Pons (tissue), 1 donor: Measurements from ENCODE around the gene TPRG1.
A peak's percentile ranks its signal among the peaks of the same experiment; 100 is the strongest.

Experiments used
- DNase-seq: peaks from one replicate; pipeline ENCODE4 v3.0.0-alpha.2; 2016; ENCODE audit warnings: low spot score

Gene TPRG1, protein sequence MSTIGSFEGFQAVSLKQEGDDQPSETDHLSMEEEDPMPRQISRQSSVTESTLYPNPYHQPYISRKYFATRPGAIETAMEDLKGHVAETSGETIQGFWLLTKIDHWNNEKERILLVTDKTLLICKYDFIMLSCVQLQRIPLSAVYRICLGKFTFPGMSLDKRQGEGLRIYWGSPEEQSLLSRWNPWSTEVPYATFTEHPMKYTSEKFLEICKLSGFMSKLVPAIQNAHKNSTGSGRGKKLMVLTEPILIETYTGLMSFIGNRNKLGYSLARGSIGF

DNA sequence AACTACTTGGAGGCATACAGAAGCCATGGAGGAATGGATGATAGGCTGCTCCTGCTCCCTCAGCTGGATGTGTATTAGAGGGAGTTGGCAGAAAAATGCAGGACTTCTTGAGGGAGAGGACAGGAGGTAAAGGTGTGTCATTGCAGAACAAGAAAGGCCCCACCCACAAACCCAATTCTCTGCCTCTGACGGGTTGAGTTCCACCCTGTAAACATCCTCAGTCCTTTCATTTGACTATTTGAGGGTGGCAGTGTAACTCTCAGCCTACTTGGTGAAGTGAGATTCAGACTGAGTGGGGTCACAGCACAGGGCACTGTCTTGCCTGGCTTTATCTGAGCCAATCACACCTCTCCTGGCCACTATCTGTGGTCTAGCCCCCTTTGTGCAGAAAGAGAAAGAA, at the start of gene TPRG1:
TPRG1 (plus strand) TSS at position 265 of the 400 bp plus-strand sequence. CDS start 35,414 bp downstream, outside the sequence.
- no peak for DNase-seq

DNA sequence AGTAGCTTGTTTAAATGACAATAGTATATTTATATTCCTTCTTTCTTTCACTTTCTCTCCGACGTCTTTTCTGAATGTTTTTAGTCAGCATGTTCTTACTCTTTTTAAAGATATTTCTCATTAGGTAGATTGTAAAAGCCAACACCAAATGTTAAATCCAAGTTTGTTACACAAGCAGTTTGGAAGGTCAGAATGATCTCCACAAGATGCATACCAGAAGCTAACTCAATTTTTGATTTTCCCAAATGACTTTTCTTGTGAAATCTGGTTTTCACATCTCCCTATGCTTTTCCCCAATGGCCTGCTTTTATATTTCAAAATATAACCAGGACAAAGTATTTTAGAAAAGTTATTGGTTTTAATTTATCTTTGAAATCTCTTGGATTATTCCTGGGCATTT, 49.7 kb upstream of the TPRG1 start:
- no peak for DNase-seq

DNA sequence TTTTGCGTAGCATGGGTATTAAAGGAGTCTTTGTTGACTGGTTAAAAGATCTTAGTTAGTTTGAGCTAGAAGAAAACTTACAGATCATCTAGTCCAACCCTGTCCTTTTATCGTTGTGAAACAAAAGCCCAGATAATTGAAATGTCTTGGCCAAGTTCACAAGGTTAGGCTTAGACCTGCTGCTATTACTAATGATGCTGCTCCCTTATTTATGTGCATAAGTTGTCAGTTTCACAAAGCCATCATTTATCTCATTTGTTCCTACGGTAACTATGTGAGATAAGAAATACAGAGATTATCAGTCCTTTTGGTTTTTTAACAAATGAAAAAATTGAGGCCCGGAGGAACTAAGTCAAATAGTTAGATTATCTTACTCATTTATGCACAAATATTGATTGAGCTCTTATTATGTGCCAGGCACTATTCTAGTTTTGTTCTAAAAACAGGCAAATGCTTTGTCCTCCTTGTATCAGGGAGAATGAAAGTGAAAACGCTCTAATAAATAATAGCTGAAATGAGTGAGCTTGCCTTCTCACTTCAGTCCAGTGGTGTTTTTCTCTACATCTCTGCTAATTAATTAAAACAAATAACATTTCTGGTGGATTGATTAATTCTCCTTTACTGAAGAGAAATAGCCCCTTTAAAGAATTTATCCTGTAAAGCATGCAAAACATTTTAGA, 49.1 kb upstream of the TPRG1 start:
- peak; percentile 22 for DNase-seq

DNA sequence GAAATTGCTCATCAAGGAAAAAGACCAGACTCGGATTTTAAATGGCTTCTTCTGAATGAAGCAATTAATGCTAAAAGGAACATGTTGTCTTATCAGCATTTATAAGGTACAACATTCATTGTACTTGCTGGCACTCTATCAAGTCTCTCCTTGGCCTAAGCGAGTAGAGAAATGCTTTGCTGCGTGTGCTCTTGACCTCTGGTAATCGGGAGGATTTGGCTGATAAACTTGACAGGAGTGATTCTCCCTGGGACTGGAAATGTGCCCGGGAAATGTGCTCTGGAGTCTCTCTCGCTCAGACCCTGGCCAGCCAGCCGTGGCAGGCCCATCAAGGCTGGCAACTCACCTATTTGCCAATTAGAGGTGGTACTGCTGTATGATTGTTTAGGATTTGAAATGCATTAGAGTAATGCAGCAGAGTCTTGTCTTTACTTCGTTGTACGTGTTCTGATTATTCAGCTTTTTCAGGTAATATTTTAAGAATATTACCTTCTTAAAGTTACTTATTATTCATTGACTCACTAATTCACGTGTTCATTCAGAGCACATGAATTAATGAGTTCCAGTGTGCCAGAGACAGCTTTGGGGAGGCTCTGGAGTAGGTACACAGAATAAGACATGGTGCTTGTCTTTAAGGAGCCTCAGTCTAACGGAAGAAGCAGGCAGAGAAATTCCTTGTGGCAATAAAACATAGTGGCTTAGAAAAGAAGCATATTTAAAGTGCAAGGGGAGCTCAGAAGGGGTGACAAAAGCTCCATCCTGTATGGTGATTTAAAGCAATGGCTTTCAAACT, 48.0 kb upstream of the TPRG1 start:
- peak; percentile 16 for DNase-seq

DNA sequence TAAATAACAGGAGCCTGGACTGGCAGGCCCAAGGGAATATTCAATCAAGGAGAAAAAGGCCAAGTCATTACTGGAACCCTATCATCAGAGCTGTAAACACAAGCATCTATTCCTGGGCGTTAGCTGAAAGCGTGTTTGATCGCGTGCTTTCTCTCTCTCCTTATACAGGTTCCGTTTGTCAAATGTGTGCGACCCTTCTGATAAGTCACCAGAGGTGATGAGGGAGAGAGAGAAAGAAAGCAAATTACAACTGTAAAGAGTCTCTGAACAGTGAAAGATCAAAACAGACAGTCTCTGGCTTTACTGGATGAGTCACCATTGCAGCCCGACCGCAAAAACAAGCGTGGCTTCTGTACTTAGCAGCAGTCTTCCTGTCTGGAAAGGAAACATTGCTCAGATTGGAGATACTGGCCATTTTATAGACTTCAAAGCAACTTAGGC, 39.5 kb upstream of the TPRG1 start:
- no peak for DNase-seq

DNA sequence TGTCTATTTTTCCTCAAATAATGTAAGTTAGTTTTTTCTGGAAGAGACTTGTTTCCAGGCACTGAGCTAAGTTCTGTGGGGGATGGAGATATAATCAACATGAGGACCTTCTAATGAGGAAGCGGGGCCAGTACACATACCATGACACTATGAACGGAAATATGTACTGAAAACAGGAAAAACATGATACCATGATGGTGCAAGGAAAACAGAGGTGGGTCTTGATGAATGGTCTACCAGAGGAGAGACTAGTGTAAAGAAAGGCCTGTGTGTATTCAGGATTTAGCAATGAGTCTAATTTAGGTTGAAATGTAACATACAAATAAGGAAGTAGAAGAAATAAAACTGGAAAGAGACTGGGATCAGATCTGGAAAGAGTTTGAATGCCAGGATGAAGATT, 38.9 kb upstream of the TPRG1 start:
- DNase-seq = no peak

DNA sequence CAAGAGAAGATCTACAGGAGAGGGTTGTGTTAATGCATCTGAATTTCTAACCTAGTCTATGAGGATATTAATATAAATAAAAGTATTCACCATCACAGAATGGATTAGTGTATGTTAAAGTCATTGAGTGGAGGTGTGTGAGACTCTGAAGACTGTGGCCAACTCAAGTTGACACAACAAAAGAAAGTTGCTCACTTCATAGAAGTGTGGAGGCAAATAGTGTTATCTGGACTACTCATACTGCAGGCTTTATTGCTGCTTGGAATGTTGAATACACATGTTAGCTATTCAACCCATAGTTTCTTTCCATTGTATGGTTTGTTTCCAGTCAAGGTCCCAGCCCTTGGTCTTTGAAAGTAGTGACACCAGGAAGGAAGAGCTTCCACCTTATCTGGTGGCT, 38.0 kb upstream of the TPRG1 start:
- no peak for DNase-seq

DNA sequence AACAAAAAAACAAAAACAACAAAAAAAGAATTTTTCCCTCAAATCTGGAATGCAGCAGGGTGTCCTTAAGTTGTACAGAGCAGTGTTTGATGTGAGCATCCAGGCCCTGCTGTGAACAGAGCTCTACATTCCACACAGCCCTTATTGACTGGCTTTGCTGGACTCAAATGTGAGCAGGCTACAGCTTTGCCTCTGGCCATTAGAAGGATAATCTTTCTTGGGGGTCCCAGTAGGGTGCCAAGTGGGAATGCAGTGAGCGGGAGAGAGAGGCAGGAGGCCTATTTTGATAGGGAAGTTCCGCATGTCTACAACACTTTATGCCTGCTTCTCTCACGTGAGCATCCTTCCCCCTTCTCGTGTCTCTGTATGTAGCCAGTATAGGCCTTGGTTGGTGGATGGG, 34.4 kb upstream of the TPRG1 start:
- DNase-seq = no peak

DNA sequence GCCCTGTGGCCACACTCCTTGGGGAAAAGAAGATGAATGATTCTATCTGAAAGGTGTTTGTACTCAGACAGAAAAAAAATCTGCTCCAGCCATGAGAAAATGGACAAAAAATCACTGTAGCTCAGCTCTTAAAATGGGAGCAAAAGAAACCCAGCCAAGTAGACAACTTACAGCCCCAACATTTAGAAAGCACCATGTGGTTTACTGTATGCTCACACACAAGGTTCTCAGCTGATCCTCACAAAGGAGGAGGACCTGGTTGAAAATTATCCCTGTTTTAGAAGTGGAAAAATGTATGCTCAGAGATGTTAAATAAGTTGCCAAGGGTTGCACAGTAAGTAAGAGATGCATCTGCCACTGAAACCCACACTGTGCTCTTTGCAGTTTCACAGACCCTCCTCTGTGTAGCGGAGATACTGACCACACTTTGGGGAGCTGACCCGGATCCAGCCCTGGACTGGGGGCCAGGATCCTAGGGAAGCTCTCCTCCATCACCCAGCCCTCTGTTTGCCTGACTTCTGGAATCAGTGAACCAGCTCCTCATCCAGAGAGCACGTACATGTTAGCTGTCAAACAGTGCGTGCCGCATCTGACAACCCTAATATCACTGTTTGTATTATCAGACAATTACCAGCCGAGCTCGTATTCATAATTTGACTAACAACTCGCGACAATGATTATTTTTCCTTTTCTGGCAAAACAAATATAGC, 32.7 kb upstream of the TPRG1 start:
- no peak for DNase-seq

DNA sequence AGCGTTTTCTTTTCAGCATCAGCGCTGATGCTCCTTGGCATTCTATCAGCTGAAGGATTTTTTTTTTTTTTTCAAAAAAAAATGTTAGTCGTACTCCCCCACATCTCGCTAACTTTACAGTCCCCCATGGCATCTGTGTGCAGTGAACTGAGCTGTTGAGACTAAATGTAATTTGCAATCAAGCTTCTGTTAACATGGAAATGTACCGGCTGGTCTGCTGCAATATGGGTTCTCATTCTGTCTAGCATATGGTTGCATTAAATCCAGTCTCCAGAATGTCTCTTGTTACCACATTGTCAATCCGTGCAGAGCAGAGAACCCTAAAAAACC, 32.2 kb upstream of the TPRG1 start:
- DNase-seq = no peak

DNA sequence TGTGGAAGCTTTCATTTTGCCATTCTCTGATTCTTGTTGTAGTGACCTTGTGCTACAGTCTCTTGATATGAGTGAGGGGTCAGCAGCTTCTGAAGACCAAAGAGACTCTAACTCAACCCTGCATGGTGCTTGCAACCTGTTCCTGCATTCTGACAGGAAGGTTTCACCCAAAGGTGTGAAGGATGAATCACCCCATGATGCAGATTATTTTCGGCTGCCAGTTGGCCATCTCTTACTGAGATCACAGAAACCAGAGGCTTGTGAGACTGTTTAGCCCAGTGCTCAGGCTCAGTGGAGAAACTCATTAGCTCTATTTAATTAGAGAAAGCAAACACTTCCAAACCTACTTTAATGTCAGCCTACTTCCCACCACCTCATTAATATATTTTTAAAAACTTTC, 29.2 kb upstream of the TPRG1 start:
- no peak for DNase-seq

DNA sequence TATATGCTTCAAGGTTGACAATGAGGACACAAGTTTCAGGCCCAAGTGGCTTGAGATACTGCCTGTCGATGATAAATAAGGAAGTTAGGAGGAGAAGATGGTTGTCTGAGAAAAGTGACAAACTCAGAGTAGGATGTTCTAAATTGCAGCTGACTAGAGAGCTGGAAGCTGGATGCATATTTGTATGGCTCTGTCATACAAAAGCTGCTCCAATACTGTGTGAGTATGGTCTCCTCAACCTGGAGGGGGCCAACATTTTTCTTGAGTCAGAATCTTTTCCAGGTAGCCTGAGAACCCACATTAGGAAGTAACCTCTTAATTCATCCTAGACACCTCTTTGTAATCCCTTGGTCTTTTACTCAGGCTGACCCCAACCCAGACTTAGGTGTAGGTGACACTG, 28.4 kb upstream of the TPRG1 start:
- DNase-seq = no peak

DNA sequence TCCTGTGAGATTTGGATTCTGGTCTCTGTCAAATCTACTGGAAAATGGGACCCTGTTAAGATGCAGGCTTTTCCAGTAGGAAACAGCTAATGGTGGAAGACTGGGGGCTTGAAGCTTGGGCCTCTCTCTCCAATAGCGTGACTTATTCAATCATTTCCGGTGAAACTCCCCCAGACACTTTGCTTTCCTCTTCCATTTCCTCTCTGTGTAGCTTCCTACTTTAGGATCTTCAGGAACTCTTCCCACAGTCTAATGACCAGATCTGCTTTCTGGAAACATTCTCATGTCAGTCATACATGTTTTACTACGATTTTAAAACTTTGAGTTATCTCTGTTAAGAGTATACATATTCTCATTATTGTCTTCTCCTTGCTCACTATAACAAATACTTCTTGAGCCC, 28.0 kb upstream of the TPRG1 start:
- no peak for DNase-seq

DNA sequence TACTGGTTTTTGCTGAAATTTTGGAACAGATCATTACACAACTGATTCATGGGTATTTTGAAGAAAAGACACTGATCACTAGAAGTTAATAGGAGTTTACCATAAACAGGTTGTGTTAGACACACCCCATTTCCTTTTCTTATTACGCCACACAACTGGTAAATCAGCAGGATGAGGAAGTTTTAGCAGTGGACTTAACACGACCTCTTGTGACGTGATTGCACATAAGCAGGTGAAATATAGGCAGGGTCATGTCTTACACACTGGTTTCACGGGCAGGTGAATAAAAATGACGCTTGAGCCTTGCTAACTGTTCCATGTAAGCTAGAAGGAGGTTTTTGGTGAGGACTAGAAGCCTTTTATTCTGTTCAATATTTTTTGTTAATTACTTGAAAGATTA, 27.1 kb upstream of the TPRG1 start:
- DNase-seq = peak; percentile 20

DNA sequence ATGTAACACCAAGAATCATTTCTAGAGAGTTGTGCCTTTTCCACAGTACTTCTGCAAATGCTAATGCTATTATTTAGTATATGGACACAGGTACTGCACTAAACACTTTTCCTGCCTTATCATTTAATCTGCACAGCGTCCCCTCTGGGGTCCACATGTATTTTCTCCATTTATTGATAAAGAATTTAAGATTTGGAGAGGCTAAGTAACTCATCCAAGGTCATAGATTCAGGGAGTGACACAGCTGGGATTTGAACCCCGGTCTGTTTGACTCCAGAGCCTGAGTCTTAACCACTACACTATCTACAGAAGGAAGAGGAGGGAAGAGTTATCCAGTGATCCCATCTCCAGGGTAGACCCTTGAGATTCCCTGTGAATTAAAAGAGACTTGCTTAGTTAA, 24.9 kb upstream of the TPRG1 start:
- no peak for DNase-seq

DNA sequence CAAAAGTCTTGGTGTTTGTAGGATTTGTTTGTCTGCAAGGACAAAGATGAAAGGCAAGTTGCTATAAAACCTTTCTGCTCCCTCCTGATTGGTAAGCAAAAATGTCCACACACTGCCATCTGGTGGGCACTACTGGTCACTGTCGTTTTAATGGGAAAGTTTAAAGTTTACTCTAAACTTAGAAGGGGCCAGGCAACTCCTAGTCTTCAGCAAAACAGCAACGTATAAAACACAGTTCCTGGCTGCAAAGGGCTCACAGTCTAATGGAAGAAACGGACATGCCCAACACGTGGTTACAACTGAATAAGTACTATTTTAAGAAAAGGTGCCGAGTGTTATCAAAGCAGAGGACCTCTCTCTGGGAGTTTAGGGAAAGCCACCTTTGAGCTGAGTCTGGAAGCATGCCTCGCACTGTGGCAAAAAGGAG, 23.7 kb upstream of the TPRG1 start:
- peak; percentile 81 for DNase-seq

DNA sequence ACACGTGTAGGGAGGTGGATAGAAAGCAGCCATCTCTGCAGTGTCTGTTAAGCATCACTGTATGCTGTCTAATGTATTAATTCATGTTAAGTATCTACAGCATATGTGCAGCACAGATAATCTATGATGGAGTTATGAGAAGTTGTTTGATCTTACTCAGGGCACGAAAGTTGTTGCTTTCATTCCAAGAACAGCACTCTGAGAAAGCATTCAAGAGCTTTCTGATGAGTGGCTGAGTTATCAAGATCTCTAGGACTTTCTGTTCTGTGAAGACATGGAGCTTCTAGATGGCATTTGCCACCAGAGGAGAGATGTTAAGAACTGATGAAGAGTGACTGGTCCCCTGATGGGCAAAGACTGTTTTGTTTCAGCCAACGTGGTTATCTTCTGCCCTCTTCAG, 22.6 kb upstream of the TPRG1 start:
- no peak for DNase-seq

DNA sequence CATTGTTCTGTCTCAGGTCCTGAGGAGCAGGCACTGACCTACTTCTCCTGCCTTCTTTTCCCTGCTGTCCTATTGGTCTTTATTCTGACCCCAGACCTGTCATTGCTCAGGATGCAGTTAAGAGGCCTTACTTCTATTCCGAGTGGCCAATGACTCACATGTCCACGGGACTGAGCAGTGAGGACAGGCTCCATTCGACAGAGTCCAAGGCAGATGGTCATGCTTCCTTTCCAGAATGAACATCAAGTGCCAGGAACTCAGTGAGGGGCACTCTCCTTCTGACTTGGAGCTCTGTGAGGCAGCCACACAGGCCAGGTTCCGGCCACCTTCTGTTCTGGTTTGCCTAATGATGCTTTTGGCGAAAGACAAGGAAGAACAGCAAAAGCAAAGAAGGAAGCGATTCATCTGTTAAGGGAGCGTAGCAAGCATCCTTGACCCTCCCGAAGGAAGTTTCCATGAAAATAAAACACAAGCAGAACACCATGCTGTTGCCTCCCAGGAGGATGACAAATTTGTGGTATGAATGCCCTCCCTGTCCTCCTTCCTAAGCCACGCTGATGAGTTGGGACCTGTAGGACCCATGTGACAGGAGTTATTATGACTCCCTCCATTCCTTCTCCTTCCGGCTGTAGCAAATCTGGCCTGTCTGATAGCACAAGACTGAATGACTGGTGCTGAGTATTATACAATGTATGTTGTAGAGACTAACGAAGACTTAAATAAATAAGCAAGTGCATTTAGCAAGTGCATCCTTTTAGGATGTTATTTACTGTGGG, 14.4 kb upstream of the TPRG1 start:
- no peak for DNase-seq

DNA sequence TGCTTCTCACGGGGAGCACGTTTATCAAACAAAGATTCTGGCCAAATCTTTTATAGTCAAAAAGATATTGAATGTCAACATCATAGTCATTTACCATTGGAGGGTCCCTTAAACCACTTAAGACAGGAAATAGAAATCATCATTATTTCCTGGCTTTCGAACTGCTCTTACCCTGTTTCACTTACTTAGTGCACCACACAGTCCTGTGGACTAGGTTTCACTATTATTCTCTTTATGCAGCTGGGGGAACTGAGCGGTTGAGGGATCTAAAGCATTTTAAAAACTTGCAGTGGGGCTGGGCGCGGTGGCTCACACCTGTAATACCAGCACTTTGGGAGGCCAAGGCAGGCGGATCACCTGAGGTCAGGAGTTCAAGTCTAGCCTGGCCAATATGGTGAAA, 13.7 kb upstream of the TPRG1 start:
- DNase-seq = no peak

DNA sequence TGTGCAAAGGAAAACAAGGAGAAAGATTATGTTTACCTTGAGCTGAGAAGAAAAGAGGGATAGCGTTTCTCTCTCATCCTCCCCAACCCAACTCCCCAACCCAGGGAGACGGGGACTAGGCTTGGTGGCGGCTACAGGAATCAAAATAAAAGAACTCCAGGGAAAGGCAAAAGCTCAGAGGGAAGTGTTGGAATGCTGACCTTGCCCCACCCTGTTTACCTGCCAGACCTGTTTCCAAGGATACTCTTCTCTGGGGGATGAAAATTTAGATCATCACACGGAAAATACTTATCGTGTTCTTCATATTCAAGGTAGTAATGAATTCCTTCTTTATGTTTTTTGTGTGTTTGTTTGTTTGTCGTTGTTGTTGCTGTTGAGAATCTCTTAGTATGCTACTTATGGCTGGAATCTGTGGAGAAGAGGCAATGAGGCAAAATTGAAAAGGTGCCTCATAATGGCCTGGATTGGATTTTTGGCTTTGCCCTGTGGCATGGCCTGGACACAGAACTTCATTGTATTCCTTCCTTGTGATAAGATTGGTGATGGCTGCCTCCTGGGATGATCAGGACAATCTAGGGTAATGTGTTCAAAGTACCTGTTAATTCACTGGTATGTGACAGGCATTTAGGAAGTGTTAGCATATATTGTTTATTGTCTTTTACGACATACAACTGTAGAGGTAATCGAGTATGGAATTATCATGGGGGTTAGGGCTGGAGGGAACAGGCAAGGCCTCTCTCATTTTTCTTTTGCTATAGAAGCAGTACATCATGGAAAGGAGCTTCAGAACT, 11.1 kb upstream of the TPRG1 start:
- DNase-seq = no peak

DNA sequence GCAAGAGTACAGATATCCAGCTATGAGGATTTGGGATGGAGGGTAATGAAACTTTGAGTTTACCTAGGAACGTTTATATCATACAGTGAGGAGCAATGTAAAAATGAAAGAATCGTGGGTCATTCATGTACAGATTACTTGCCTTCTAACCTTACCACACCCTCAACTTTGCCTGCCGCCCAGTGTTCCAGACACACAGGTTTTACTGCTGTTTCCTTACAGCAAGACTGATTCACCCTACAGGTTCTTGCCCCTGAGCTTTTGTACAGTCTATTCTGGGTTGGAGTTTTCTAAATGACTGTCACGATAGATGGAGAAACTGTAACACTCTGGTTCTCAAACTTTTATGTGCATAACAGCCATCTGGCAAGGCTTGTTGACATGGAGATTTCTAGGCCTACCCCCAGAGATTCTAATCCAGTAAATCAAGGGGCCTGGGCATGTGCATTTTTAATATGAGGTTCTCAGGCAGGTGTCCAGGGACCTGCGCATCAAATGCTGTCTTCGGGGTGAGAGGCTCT, 6.6 kb upstream of the TPRG1 start:
- no peak for DNase-seq
